NCI-H1105 treated with DMSO at 0.1 percent for 48 hours (cell line): ENCODE results near the gene PODXL2.
A peak's percentile ranks its signal among the peaks of the same experiment; 100 is the strongest.

Experiments
- DNase-seq: peaks from one replicate; lab custom pipeline; 2025; lab: John Stamatoyannopoulos, UW

The PODXL2 gene

GRCh38 chr3:127709320-127710060 is 80.5 kb downstream of the PODXL2 start:
- no peak for DNase-seq

GRCh38 chr3:127710155-127710941 is 81.4 kb downstream of the PODXL2 start:
- DNase-seq: peak; percentile 26

- no peak for DNase-seq
Observed at GRCh38 chr3:127711021-127711695, 82.2 kb downstream of the PODXL2 start.

- no peak for DNase-seq
Observed at GRCh38 chr3:127711896-127712295, 82.9 kb downstream of the PODXL2 start.

- no peak for DNase-seq
Observed at GRCh38 chr3:127712461-127712860, 83.5 kb downstream of the PODXL2 start.

GRCh38 chr3:127712881-127713771 is 84.1 kb downstream of the PODXL2 start:
- no peak for DNase-seq

- DNase-seq: no peak
Observed at GRCh38 chr3:127714125-127714571, 85.2 kb downstream of the PODXL2 start.

- no peak for DNase-seq
Observed at GRCh38 chr3:127714866-127715265, 85.9 kb downstream of the PODXL2 start.

- no peak for DNase-seq
Observed at GRCh38 chr3:127715532-127715931, 86.5 kb downstream of the PODXL2 start.

- DNase-seq: no peak
Observed at GRCh38 chr3:127716384-127716783, 87.4 kb downstream of the PODXL2 start.

- no peak for DNase-seq
Observed at GRCh38 chr3:127717357-127718244, 88.6 kb downstream of the PODXL2 start.

GRCh38 chr3:127718245-127718915 is 89.4 kb downstream of the PODXL2 start:
- no peak for DNase-seq

- no peak for DNase-seq
Observed at GRCh38 chr3:127718916-127719290, 89.9 kb downstream of the PODXL2 start.

GRCh38 chr3:127719369-127719768 is 90.4 kb downstream of the PODXL2 start:
- DNase-seq: no peak

GRCh38 chr3:127720161-127720823 is 91.3 kb downstream of the PODXL2 start:
- no peak for DNase-seq

GRCh38 chr3:127720985-127721935 is 92.3 kb downstream of the PODXL2 start:
- no peak for DNase-seq

GRCh38 chr3:127722091-127722784 is 93.3 kb downstream of the PODXL2 start:
- DNase-seq: no peak
